Heart left ventricle (tissue), 16 donors: ENCODE results near the gene OR7G1. TPM values are rescaled to one million over a fixed set of nuclear protein-coding genes. Genes with fewer than 3 reads are reported as not detected.

ENCODE experiments used
- ATAC-seq, 4 donors: fragments of 200-7000 bp; cut with Tn5 transposase; one replicate each; pipeline ENCODE4 v1.9.1; 2020 to 2022; ENCODE audit warnings: moderate library complexity in 4 of 4, mild to moderate bottlenecking in 3 of 4, moderate number of reproducible peaks in 1 of 4
- DNase-seq, 5 donors: peaks; one replicate each; pipeline ENCODE4 v3.0.0-alpha.2; 2020
- H3K27ac ChIP-seq, 12 donors: fragments of 200-600 bp; sonication (generic) in 4 of 12; one replicate each; pipeline versions ENCODE4 v1.5.0 to v1.8.0; 2016 to 2022; ENCODE audit warnings: mild to moderate bottlenecking in 2 of 12
- H3K27me3 ChIP-seq, 9 donors: fragments of 200-600 bp; sonication (generic) in 2 of 9; one replicate each; pipeline versions ENCODE4 v1.5.1 to v1.8.0; 2016 to 2022; ENCODE audit warnings: mild to moderate bottlenecking in 3 of 9
- H3K36me3 ChIP-seq, 9 donors: fragments of 200-600 bp; sonication (generic) in 2 of 9; one replicate each; pipeline versions ENCODE4 v1.5.0 to v1.8.0; 2018 to 2022; ENCODE audit warnings: mild to moderate bottlenecking in 2 of 9
- H3K4me1 ChIP-seq, 12 donors: fragments of 200-600 bp; sonication (generic) in 4 of 12; one replicate each; pipeline versions ENCODE4 v1.5.0 to v1.8.0; 2016 to 2022; ENCODE audit warnings: mild to moderate bottlenecking in 3 of 12
- H3K4me3 ChIP-seq, 12 donors: fragments of 200-600 bp; sonication (generic) in 4 of 12; one replicate each; pipeline versions ENCODE4 v1.5.0 to v1.8.0; 2017 to 2022; ENCODE audit warnings: mild to moderate bottlenecking in 9 of 12, moderate library complexity in 4 of 12
- H3K9me3 ChIP-seq, 12 donors: fragments of 200-600 bp; sonication (generic) in 4 of 12; one replicate each; pipeline versions ENCODE4 v1.5.0 to v1.8.0; 2016 to 2022; ENCODE audit warnings: mild to moderate bottlenecking in 1 of 12
- POLR2A ChIP-seq, 2 donors: fragments of 450-650 bp; IDR thresholded peaks; one replicate each; pipeline ENCODE4 v1.6.1; 2017; ENCODE audit warnings: antibody characterized with exemption in 2 of 2, mild to moderate bottlenecking in 2 of 2, moderate library complexity in 2 of 2
- WGBS, 4 donors: extraction: QIAGEN DNeasy Blood & Tissue Kit in 2 of 4; methylation state at CpG; one replicate each; pipeline versions ENCODE4 v1.1.5 to v1.1.7; 2013 to 2018; 5-methylcytosine and 5-hydroxymethylcytosine counted together
- intact Hi-C, 10 donors: fragments of 100-400 bp; cut with DNase I; formaldehyde crosslinking; loops; one replicate each; pipeline versions ENCODE4 v1.11.1 to v1.14.2; 2022
- polyA plus RNA-seq, 2 donors: library from polyadenylated mRNA; stranded (reverse); fragments of 200-250 nt; gene quantifications; one replicate each; pipeline ENCODE4 v1.2.3, GENCODE V29; 2013
- total RNA-seq, 9 donors: library from RNA; depleted of rRNA in 2 of 9; stranded (reverse); fragments of >200 nt in 2 of 9; fragmentation: NEBNext Ultra II Directional in 3 of 9; extraction: Animal tissue kit (Norgen Biotek cat#: 25700) in 3 of 9; gene quantifications; one replicate each; pipeline versions ENCODE4 v1.1.0 to v1.2.4, GENCODE V29; 2016 to 2023
- TF ChIP-seq, protein P1 (sequence below), 12 donors: fragments of 200-600 bp; sonication (generic) in 4 of 12; IDR thresholded peaks; one replicate each; pipeline versions ENCODE4 v1.5.0 to v1.8.0; 2018 to 2022; ENCODE audit warnings: antibody characterized with exemption in 12 of 12, mild to moderate bottlenecking in 5 of 12
- donor health status: ischemic (EF 13 %, LVEDD 7.1; RV severe dilation, severe dysfunction).
- donor health status: healthy with polysubstance abuse.
- donor health status: DM: no; HTN: yes; CAD: no.
- donor health status: DM: no; HTN: no; CAD: no.
- donor health status: ischemic (EF 25% LVEDD 6.9; RV normal size, moderate dysfunction).
- donor health status: ischemic (EF 25% LVEDD 5.7; RV mildly dilated, moderate dysfunction).
- donor health status: healthy.
- donor health status: DM: yes; HTN: yes; CAD: no.
- donor health status: ischemic (EF 35%, LVEDD 5.7; RV mildly dilated, moderate dysfunction).
- donor health status: nonischemic (EF 11% LVEDD 7.7; RV severe dilation, severe dysfunction).
- donor health status: DM: yes; HTN: yes; CAD: no.
- donor health status: PGD.
- donor health status: ischemic (EF 29% LVEDD 5.4; RV normal size, mild dysfunction).
- donor health status: nonischemic (EF 23%, LVEDD 6.1; RV moderate dilation, normal function).

OR7G1 gene
- total and polyA plus RNA-seq, 11 donors, result not detected

DNA sequence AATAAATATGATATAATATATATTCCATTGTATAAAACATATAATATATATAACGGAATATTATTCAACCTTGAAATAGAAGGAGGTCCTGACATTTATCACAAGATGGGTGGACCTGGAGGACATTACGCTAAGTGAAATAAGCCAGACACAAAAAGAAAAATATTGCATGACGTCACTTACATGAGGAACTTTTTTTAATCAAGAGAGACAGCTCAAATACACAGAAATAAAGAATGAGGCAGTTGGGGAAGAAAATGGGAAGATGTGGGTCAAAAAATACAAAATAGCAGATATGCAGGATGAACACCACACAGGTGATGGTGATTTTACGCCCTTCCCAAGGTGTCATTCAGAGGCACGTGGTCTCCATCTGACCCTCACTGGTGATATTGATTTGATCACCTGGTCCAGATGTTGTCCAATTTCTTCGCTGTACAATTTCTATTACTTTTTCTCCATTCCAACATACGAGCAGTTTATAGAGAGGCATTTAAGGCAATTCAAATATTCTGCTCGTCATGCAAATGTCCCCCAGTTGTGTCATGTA, 24.1 kb upstream of the OR7G1 start:
- Histone ChIP-seq H3K9me3 (peaks cover 0 to 9% (median 4%) of the 10 kb centered on the region in 12 donors), H3K4me1 (peaks cover 0 to 27% (median 15%) of the 10 kb centered on the region in 12 donors), H3K27me3 (peaks cover 0 to 3% (median 0%) of the 10 kb centered on the region in 9 donors), H3K36me3 (peaks cover 0 to 3% (median 0%) of the 10 kb centered on the region in 9 donors), H3K4me3 (peak overlapping the region; percentile 62 to 96 (median 80)), H3K27ac (peak overlapping the region in 10 of 12 donors; percentile 69 to 94 (median 84))
- intact Hi-C loops, result loop anchor here in 6 of 10 donors (5.0 to 10.0 kb wide), 5 partner anchors 165 to 658 kb away; partner anchors contain the start of genes ZNF121 (in 1 of the 6), ZNF266 (in 1 of the 6) and ZNF699 (in 1 of the 6)
- no peak for TF ChIP-seq POLR2A (IDR thresholded peaks at IDR 0.05)
- TF ChIP-seq, protein P1, sequence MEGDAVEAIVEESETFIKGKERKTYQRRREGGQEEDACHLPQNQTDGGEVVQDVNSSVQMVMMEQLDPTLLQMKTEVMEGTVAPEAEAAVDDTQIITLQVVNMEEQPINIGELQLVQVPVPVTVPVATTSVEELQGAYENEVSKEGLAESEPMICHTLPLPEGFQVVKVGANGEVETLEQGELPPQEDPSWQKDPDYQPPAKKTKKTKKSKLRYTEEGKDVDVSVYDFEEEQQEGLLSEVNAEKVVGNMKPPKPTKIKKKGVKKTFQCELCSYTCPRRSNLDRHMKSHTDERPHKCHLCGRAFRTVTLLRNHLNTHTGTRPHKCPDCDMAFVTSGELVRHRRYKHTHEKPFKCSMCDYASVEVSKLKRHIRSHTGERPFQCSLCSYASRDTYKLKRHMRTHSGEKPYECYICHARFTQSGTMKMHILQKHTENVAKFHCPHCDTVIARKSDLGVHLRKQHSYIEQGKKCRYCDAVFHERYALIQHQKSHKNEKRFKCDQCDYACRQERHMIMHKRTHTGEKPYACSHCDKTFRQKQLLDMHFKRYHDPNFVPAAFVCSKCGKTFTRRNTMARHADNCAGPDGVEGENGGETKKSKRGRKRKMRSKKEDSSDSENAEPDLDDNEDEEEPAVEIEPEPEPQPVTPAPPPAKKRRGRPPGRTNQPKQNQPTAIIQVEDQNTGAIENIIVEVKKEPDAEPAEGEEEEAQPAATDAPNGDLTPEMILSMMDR (IDR thresholded peaks at IDR 0.05), result no peak
- 25 to 29% (median 29%) methylated on average over 8 of the region's 8 CpGs for WGBS, 4 donors
- ATAC-seq (peak in 2 of 4 donors; percentile 5 to 22), DNase-seq (no peak)

DNA sequence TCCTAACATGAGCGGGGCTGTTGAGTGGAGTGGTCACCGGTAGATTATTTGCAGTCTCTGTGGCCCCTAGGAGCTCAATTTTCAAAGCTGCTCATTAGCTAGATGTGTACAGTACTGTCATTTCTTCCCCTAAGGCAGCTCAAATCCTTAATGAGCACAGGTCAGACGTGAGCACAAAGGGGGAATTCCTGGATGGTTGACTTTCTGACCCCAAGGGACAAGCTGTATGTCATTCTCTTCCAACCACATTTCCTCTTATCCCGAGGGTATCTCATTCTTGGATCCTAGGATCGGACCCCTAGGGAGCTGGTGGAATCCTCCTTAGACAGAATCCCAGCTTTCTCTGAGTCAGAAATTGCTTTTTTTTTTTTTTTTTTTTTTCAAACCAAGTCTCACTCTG, 16.9 kb upstream of the OR7G1 start:
- intact Hi-C loops, result loop anchor here in 3 of 10 donors (10.0 kb wide), 2 partner anchors 302 to 662 kb away; partner anchors contain the start of gene ZNF266 (in 1 of the 3)
- TF ChIP-seq POLR2A (IDR thresholded peaks at IDR 0.05), result no peak
- TF ChIP-seq, protein P1 (IDR thresholded peaks at IDR 0.05), result no peak
- H3K4me1 ChIP-seq, result peaks cover 0 to 6% (median 0%) of the 10 kb centered on the region in 12 donors
- H3K36me3 ChIP-seq, result no peaks in the 10 kb centered on the region
- no peaks in the 10 kb centered on the region for H3K9me3 ChIP-seq
- DNase-seq (no peak), ATAC-seq (no peak)
- no peak overlapping the region for H3K4me3 ChIP-seq
- peaks cover 0 to 23% (median 6%) of the 10 kb centered on the region in 9 donors for H3K27me3 ChIP-seq
- H3K27ac ChIP-seq, result no peak overlapping the region
- WGBS, 4 donors, result 53 to 62% (median 58%) methylated on average over 5 of the region's 5 CpGs

DNA sequence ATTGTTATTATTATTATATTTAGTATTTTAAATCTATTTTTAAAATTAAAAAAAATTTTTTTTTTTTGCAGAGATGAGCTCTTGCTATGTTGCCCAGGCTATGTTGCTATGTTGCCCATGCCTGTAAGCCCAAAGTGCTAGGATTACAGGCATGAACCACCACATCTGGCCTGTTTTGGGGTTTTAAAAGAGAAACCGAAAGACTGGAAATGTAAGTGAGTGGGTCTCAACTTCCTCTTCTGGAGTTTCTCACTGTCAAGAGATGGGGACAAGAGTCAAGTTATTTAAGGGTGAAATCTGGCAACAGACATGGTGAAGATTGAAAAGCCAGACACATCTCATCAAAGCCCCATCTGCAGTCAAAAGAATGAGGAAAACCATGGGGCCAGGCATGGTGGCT, 15.4 kb upstream of the OR7G1 start:
- Histone ChIP-seq H3K27me3 (peaks cover 0 to 24% (median 6%) of the 10 kb centered on the region in 9 donors), H3K4me3 (no peak overlapping the region), H3K27ac (no peak overlapping the region), H3K4me1 (no peaks in the 10 kb centered on the region), H3K36me3 (no peaks in the 10 kb centered on the region), H3K9me3 (no peaks in the 10 kb centered on the region)
- WGBS, 4 donors, result 32 to 54% (median 42%) methylated on average over 1 of the region's 1 CpG
- intact Hi-C loops, result loop anchor here in 3 of 10 donors (10.0 kb wide), 2 partner anchors 304 to 664 kb away; partner anchors contain the start of gene ZNF266 (in 1 of the 3)
- DNase-seq (no peak), ATAC-seq (no peak)
- TF ChIP-seq POLR2A (IDR thresholded peaks at IDR 0.05), result no peak
- TF ChIP-seq, protein P1 (IDR thresholded peaks at IDR 0.05), result no peak

DNA sequence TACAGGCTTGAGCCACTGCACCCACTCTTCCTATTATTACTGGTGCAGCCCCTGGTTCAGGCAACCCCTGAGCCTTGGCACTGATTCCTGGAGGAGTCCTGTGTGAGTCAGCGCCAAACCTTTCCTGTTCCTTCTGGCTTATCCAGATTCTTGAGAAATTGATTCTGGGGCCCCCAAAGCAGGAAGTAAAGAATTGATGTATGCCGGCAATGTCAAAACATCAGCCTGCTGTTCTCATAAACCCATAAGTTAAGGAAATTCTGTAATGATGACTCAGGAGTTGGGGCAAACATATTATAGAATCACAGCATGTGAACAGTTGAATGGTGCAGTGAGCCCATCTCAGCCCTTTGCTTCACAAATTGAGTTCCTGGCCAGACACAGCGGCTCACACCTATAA, 12.6 kb upstream of the OR7G1 start:
- intact Hi-C loops, result no loop called here
- Histone ChIP-seq H3K36me3 (no peaks in the 10 kb centered on the region), H3K4me3 (no peak overlapping the region), H3K27me3 (peaks cover 0 to 27% (median 6%) of the 10 kb centered on the region in 9 donors), H3K9me3 (no peaks in the 10 kb centered on the region), H3K4me1 (no peaks in the 10 kb centered on the region), H3K27ac (no peak overlapping the region)
- WGBS, 4 donors, result 52 to 69% (median 61%) methylated on average over 3 of the region's 3 CpGs
- TF ChIP-seq POLR2A (IDR thresholded peaks at IDR 0.05), result no peak
- TF ChIP-seq, protein P1 (IDR thresholded peaks at IDR 0.05), result no peak
- ATAC-seq (no peak), DNase-seq (no peak)
